Muscle of arm (tissue), 14 donors: Measurements from ENCODE around the gene TXN2. TPM values are rescaled to one million over a fixed set of nuclear protein-coding genes. Genes with fewer than 3 reads are reported as not detected.
"Not testable (repeated sequence)": the region's sequence is repeated elsewhere in the genome, so short reads cannot be mapped to it uniquely, and the experiment has no call there.

ENCODE experiments used
- DNase-seq: peaks from one replicate; pipeline ENCODE4 v3.0.0-alpha.2; 2013
- long read RNA-seq, 11 donors: transcript quantifications; one replicate each; lab custom pipeline, GENCODE V29; 2026
- polyA plus RNA-seq, 12 donors: library from polyadenylated mRNA; unstranded; fragments of 120-200 nt; gene quantifications; one replicate each; pipeline ENCODE4 v1.2.1, GENCODE V29; 2013; ENCODE audit not compliant: insufficient read length in 12 of 12

Gene TXN2
- polyA plus RNA-seq, result 100 to 1,000 TPM in 9 of 12 donors, 10 to 100 TPM in 2, not detected in 1; 98.7 to 118 (median 106) TPM
- long read RNA-seq, donor 1, transcript TXN2-201 (4 exons, 1,736 nt), result major isoform, 56 of 80 reads
- long read RNA-seq, donor 1, transcript TXN2-204 (4 exons, 1,280 nt), result minor isoform, 5 of 80 reads
- long read RNA-seq, donor 1, partial matches to known transcripts, result 17 of 80 reads
- long read RNA-seq, donor 1, other reads (novel, unspliced or antisense), result 0 of 80 reads
- long read RNA-seq, donor 2, transcript TXN2-201 (4 exons, 1,736 nt), result major isoform, 44 of 70 reads
- long read RNA-seq, donor 2, partial matches to known transcripts, result 23 of 70 reads
- long read RNA-seq, donor 2, other reads (novel, unspliced or antisense), result 0 of 70 reads
- long read RNA-seq, donor 3, transcript TXN2-201 (4 exons, 1,736 nt), result major isoform, 30 of 42 reads
- long read RNA-seq, donor 3, partial matches to known transcripts, result 9 of 42 reads
- long read RNA-seq, donor 3, other reads (novel, unspliced or antisense), result 0 of 42 reads
- long read RNA-seq, donor 4, transcript TXN2-201 (4 exons, 1,736 nt), result major isoform, 26 of 36 reads
- long read RNA-seq, donor 4, partial matches to known transcripts, result 9 of 36 reads
- long read RNA-seq, donor 4, other reads (novel, unspliced or antisense), result 0 of 36 reads
- long read RNA-seq, donor 5, transcript TXN2-201 (4 exons, 1,736 nt), result major isoform, 88 of 110 reads
- long read RNA-seq, donor 5, partial matches to known transcripts, result 15 of 110 reads
- long read RNA-seq, donor 5, other reads (novel, unspliced or antisense), result 5 of 110 reads
- long read RNA-seq, donor 6, transcript TXN2-201 (4 exons, 1,736 nt), result major isoform, 38 of 49 reads
- long read RNA-seq, donor 6, partial matches to known transcripts, result 7 of 49 reads
- long read RNA-seq, donor 6, other reads (novel, unspliced or antisense), result 0 of 49 reads
- long read RNA-seq, donor 7, transcript TXN2-201 (4 exons, 1,736 nt), result major isoform, 33 of 39 reads
- long read RNA-seq, donor 7, partial matches to known transcripts, result 5 of 39 reads
- long read RNA-seq, donor 7, other reads (novel, unspliced or antisense), result 0 of 39 reads
- long read RNA-seq, donor 8, transcript TXN2-201 (4 exons, 1,736 nt), result major isoform, 66 of 83 reads
- long read RNA-seq, donor 8, partial matches to known transcripts, result 12 of 83 reads
- long read RNA-seq, donor 8, other reads (novel, unspliced or antisense), result 0 of 83 reads
- long read RNA-seq, donor 9, transcript TXN2-201 (4 exons, 1,736 nt), result major isoform, 38 of 53 reads
- long read RNA-seq, donor 9, partial matches to known transcripts, result 14 of 53 reads
- long read RNA-seq, donor 9, other reads (novel, unspliced or antisense), result 0 of 53 reads
- long read RNA-seq, donor 10, transcript TXN2-201 (4 exons, 1,736 nt), result major isoform, 53 of 62 reads
- long read RNA-seq, donor 10, partial matches to known transcripts, result 7 of 62 reads
- long read RNA-seq, donor 10, other reads (novel, unspliced or antisense), result 0 of 62 reads
- long read RNA-seq, donor 11, transcript TXN2-201 (4 exons, 1,736 nt), result major isoform, 67 of 93 reads
- long read RNA-seq, donor 11, partial matches to known transcripts, result 21 of 93 reads
- long read RNA-seq, donor 11, other reads (novel, unspliced or antisense), result 0 of 93 reads

- DNase-seq, result peak; percentile 97
Observed at GRCh38 chr22:36481393-36482168, at the start of gene TXN2. Gene TXN2, minus strand, starts transcription at chr22:36481640. Its CDS starts 803 bp downstream, at chr22:36480837.

GRCh38 chr22:36528795-36529751, 47.6 kb upstream of the TXN2 start, which contains the start of gene EIF3D:
Gene EIF3D, minus strand, starts transcription at chr22:36529166. Its CDS starts 3,045 bp downstream, at chr22:36526121.
- peak; percentile 98 for DNase-seq

GRCh38 chr22:36528341-36528740, 46.9 kb upstream of the TXN2 start:
- no peak for DNase-seq

- no peak for DNase-seq
Observed at GRCh38 chr22:36522662-36523061, 41.2 kb upstream of the TXN2 start.

- DNase-seq, result no peak
Observed at GRCh38 chr22:36520423-36520822, 39.0 kb upstream of the TXN2 start.

GRCh38 chr22:36519906-36520305, 38.5 kb upstream of the TXN2 start:
- not testable (repeated sequence) for DNase-seq

DNA sequence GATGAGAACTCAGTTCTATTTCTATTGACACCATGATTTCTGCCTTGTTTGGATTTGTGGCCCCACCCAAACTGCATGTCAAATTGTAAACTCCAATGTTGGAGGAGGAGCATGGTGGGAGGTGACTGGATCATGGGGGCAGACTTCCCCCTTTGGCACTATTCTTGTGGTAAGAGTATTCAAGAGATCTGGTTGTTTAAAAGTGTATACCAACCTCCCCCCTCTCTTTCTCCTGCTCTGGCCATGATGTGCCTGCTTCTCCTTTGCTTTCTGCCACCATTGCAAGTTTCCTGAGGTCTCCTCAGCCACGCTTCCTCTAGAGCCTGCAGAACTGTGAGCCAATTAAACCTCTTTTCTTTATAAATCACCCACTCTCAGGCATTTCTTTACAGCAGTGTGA, 33.3 kb upstream of the TXN2 start:
- DNase-seq, result no peak

- DNase-seq, result no peak
Observed at GRCh38 chr22:36512991-36513390, 31.6 kb upstream of the TXN2 start.

- no peak for DNase-seq
Observed at GRCh38 chr22:36512333-36512732, 30.9 kb upstream of the TXN2 start.

- DNase-seq, result no peak
Observed at GRCh38 chr22:36510966-36511881, 29.8 kb upstream of the TXN2 start.

GRCh38 chr22:36510384-36510783, 28.9 kb upstream of the TXN2 start:
- no peak for DNase-seq

- DNase-seq, result no peak
Observed at GRCh38 chr22:36507518-36508010, 26.1 kb upstream of the TXN2 start.

DNA sequence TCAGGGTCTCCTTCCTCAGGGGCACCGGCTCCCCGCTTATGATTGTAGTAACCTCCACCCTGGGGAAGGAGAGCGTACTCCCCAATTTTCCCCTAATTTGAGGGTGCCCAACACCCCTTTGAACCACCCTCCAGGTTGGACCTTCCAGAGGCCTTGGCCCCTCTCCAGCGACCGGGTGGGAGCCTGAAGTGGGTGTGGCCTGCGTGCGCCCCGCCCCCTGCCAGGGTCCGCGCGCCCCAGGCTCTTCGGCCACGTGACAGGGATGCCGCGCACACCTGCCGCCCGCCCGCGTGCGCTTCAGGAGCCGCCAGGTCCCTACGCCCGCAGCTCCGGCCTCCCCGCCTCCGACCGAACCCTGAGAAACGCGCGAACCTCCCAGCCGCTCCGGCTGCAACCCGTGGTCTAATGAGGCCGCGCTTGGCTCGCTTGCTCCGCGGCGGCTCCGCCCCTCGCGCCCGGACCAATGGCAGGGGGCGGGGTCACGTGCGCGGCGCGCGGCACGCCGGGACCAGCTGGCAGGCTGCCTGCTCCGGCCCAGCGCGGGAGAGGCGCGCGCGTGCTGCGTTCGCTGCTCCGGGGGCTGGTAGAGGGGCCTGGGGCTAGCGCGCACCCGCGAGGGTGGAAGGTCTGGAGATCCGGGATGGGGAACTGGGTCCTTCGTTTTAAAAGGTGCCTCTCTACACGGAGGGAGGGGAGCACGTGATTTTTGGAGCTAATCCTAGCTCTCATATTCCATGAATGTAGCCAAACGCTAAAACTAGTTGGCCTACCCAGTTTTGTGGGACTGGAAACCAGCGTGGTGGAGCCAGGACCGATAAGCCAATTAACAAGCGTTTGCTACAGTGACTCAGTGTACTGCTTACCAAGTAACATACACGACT, 25.4 kb upstream of the TXN2 start, which contains the start of gene FOXRED2:
Gene FOXRED2 (minus strand): TSS at position 404 of the 881 bp plus-strand sequence. CDS start 618 bp downstream, outside the sequence.
- DNase-seq, result peak; percentile 87

GRCh38 chr22:36505998-36506635, 24.7 kb upstream of the TXN2 start:
- DNase-seq, result no peak

- DNase-seq, result no peak
Observed at GRCh38 chr22:36497910-36498665, 16.6 kb upstream of the TXN2 start.
